Hepatocyte (in vitro differentiated cells): ENCODE data around the gene GALE.

Experiments
- CTCF ChIP-seq: fragments of 200-600 bp; sonication (generic); IDR thresholded peaks from 2 replicates; pipeline ENCODE4 v1.5.1; 2016; ENCODE audit warnings: antibody characterized with exemption, mild to moderate bottlenecking; ENCODE audit not compliant: poor library complexity
- EZH2 ChIP-seq: fragments of 200-600 bp; sonication (generic); IDR thresholded peaks from 2 replicates; pipeline ENCODE4 v1.6.1; 2016; ENCODE audit warnings: antibody characterized with exemption, mild to moderate bottlenecking, borderline replicate concordance
- EZH2phosphoT487 ChIP-seq: fragments of 200-600 bp; sonication (generic); IDR thresholded peaks from one replicate; pipeline ENCODE4 v1.6.1; 2018; ENCODE audit warnings: antibody characterized with exemption, mild to moderate bottlenecking, low read depth, moderate library complexity; ENCODE audit not compliant: unreplicated experiment, severe bottlenecking

GRCh38 chr1:23807453-23807852 is 6.9 kb upstream of the GALE start:
- no peak for TF ChIP-seq CTCF
- no peak for TF ChIP-seq EZH2
- no peak for TF ChIP-seq EZH2phosphoT487
